CD1c-positive myeloid dendritic cell (primary cell): ENCODE results near the gene CRTAC1.

Experiments
- DNase-seq: peaks from one replicate; pipeline ENCODE4 v3.0.0-alpha.2; 2016; ENCODE audit errors: extremely low spot score

Gene CRTAC1, protein sequence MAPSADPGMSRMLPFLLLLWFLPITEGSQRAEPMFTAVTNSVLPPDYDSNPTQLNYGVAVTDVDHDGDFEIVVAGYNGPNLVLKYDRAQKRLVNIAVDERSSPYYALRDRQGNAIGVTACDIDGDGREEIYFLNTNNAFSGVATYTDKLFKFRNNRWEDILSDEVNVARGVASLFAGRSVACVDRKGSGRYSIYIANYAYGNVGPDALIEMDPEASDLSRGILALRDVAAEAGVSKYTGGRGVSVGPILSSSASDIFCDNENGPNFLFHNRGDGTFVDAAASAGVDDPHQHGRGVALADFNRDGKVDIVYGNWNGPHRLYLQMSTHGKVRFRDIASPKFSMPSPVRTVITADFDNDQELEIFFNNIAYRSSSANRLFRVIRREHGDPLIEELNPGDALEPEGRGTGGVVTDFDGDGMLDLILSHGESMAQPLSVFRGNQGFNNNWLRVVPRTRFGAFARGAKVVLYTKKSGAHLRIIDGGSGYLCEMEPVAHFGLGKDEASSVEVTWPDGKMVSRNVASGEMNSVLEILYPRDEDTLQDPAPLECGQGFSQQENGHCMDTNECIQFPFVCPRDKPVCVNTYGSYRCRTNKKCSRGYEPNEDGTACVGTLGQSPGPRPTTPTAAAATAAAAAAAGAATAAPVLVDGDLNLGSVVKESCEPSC

DNA sequence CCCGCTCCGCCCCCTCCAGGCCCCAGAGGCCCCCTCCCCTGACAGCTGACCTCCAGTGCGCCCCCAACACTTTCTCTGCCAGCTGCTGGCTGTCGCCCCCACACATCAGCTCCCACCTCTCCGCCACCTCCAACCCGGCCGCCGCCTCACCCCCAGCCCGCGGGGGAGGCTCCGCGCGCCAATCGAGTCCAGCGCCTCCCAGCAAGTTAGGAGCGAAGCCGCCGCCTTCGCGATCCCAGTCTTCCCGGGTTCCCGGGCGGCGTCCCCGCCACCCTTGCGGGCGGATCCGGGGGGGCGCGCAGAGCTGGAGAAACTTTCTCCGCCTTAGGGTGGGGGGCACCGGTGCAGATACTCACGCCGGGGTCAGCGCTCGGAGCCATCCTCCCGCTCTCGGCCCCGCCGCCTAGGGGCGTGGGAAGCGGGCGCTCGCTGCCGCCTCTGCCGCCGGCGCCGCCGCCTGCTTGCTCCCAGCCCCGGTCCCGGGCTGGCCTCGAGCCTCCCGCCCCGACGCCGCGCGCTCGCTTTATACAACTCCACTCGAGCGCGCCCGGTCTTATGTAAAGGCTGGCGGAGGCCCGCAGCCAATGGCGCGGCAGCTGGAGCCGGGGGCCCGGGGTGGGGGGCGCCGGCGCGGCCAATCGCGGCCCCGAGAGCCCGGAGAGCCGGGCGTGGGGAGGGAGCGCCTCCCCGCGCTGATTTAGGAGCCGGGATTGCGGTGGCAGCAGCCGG, at the start of gene CRTAC1:
Gene CRTAC1 (minus strand): TSS at position 529 of the 729 bp plus-strand sequence. CDS start 149 bp downstream, at position 380.
- DNase-seq, result no peak

DNA sequence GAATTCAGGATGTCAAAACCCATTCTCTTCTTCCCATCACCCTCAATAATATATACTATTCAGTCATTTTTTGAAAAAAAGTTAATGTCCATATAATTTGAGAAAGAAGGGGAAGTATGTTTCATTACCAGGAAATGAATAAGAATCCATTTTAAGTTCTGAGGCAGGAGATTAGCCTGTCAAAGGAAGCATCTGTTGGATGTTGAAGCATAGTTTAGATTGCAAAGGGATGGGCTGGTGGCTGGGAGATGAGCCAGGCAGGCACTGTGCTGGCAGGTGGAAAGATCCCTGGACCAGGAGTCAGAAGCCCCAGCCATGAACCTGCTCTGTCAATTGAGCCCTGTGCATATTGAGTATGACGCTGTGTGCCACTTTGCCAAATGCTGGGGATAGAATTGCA, 48.4 kb upstream of the CRTAC1 start:
- no peak for DNase-seq

DNA sequence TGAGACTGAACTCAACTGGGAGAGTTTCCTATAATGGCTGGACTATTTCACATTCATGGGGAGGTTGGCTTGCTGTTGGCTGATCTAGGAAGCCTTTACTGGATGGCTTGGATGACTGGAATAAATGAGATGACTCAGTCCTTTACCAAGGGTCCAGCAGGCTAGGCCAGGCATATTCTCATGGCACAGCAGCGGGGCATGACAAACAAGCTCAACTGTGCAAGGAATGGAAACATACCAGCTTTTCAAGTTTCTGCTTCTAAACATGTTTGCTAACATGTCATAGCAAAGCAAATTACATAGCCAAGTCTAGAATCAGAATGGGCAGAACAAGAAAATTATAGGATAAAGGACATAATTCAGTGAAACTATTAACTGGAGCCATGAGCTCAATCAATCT, 46.8 kb upstream of the CRTAC1 start:
- DNase-seq, result no peak

DNA sequence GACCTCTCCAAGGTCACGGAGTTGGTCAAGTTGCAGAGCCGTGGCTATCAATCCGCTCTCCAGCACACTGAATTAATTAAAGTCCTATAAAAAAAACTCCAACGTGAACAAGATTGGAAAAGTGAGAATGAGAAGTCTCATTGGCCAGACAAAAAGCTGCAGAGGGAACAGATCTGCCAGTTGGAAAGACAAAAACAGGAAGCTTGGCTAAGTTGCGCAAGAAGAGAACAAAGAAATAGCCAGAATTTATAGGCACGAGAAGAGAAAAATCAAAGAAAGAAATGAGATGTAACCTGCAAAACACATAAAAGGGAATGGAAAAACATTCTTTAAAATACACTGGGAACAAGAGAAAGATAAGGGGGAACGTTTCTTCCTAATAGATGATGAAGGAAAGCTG, 45.7 kb upstream of the CRTAC1 start:
- DNase-seq, result peak; percentile 29

DNA sequence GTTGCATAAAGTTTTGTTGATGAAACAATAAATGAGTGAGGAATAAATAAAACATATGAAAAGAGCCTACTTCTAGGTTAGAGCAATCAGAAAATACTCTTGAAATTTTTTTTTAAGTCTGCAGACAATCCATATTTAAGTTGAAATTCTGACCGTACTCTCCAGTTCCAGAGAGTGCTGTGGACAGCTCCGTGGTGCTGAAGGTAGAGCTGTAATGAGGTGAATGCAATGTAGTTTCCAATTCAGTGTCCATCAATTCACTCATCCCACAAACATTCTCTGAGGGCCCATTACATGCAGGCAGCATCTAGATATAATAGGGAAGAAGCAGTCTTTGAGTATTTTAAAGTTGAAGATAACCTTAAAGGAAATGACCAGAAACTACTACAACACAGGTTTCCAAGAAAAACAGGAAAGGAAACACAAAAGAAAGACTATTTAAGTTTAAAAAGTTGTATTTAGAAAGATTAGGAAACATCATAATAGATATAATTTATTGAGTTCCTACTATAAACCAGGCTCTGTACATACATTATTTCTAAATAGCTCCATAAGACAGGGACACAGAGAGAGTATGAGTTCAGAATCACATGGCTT, 44.0 kb upstream of the CRTAC1 start:
- DNase-seq, result no peak

DNA sequence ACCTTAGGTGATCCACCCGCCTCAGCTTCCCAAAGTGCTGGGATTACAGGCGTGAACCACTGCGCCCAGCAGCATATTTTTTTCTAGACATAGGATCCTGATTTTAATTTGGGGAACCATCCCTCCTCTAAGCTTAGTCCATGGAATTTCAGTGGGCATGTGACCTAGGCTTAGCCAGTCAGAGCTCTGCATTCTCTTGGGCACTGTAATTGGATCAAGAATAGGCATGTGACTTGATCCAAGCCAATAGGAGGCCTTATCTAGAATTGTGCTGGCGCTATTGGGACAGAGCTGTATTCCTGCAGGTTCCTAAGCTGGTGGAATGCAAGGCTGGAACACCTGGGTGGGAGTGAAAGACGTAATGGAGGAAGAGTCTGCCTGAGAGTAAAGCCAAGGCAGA, 36.7 kb upstream of the CRTAC1 start:
- no peak for DNase-seq

DNA sequence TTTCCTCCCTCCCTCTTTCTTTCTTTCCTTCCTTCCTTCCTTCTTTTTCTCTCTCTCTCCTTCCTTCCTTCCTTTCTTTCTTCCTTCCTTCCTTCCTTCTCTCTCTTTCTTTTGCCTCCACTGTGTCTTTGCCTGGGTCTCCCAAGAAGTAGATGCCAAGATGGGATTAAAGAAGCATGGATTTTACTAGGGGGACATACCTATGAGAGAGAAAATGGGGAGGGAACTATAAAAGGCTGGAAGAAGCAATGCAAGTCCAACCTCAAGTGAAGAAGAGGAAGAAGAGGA, 33.3 kb upstream of the CRTAC1 start:
- no peak for DNase-seq

DNA sequence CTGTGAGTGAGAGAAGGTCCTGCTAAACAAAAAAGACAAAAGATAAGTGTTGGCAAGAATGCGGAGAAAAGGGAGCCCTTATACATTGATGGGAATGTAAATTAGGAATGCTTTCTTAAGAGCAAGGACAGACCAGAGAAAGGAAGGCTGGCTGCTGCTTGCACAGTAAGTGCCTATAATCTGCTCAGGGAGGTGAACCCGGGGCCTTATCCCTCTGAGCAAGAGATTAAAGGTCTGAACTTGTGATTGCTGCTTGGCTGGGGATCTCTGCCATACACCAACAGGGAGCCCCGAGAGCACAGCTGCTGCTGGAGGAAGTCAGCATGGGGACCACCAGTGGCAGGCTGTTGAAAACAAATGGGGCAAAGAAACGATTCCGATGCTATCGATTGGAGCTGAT, 32.0 kb upstream of the CRTAC1 start:
- DNase-seq, result no peak

DNA sequence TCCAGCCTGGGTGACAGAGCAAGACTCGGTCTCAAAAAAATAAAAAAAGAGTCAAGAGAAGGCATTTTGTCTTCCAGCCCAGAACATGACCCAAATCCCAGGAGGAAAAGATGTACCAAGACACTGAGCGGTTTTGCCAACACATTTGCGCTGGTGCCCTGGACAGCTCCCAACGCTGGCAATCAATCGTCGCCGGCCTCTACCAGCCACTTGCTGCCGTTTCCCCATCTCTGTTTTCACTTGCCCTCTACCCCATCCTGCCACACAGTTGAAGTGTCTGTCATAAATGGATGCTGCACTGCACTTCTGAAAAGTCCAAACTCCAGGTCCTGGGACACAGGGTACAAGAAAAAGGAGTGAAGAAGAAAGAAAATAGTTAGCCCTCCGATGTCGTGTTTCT, 29.7 kb upstream of the CRTAC1 start:
- no peak for DNase-seq

DNA sequence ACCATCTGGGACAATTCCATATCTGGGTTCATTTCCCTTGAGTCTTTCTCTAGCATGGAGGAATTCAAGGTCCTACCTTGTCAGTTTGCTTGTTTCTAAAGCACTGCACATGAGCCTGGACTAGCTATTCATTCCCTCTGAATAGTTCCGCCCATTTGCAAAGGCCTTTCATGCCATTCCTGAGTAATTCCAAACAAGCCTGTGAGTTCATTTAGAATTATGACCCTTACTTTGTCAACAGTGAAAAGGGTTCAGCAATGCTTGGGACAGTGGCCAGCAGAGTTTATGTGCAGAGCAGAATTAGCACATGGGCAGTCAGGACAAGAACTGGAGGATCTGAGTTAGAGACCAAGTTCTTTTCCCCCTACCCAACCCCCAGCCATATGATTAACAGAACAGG, 27.9 kb upstream of the CRTAC1 start:
- DNase-seq, result no peak

DNA sequence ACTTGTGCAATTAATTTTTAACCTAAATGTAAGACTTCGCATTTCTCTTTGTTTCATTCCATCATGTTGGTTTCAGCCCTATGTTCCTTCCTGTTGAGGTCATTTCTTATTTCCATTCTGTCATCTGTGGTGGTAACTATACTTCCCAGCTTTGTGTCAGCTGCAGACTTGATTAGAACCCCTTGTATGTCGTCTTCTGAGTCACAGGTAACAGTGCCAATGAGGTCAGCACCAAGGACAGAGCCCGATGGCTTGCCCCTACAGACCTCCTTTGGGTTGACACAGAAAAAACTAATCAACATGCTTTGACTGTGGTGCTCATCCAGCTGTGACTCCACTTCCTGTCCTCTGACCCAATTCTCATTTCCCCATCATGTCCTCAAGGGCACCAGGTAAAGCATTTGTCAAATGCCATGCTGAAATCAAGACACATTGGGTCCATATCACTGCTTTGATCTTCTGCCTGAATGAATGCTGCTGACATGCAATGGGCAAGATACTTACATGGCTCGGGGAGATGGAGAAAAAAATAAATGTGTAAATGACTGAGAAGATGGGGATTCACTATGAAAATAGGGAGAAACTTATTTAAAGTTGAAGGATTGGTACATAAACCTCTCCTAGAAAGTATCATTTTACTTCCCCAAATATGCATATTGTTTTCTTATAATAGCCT, 25.6 kb upstream of the CRTAC1 start:
- DNase-seq, result no peak

DNA sequence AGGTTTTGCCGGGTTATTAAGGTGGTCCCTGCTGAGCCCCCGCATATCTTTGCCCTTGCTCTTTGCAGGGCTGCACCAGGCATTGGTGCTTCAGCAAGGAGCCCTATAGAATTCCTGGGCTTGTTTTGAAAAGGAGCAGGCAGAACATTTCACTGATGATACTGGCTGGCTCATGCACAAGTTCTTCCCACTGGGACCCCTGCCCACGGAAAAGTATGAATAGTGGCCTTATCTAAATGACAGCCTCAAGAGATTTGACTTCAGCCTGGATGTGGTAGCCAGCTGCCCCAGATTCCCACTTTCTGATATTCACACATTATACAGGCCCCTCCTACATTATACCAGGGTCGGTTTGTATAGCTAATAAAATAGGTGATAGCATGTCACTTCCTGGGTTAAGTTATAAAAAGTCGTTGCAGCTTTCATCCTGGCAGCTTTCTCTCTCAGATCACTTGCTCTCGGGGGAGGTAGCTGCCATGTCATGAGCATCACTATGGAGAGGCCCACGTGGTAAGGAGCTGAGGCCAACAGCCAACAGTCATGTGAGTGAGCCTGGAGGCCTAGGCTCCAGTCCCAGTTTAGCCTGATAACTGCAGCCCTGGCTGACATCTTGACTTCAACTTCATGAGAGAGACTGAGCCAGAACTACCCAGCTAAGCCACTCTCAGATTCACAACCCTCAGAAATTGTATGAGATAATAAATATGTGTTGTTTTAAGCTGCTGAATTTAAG, 16.8 kb upstream of the CRTAC1 start:
- no peak for DNase-seq

DNA sequence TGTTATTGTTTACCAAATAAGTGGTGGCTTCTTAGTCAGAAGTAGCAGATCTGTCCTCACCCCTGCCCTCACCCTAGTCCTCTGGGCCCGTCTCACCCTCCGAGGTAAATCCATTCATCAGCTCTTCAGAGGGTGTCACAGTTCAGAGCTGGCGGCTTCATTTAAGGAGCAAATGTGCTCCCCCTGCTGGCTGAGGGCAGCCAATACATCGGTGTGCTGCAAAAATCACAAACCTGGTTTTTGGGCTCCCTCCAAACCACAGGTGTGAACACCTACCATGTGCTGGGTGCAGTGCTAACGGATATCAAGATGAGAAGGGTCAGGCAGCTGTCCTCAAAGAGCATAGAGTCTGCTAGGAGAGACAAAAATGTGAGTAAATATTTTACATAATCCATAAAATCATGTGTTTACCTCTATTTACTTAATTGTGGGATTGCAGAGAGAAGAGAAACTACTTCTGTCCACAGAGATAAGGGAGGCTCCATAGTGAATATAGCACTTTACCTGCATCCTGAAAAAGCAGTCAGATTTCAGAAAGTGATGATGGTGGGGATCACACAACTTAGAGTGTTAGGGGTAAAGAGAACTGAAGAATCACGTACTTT, 15.5 kb upstream of the CRTAC1 start:
- DNase-seq, result peak; percentile 63

DNA sequence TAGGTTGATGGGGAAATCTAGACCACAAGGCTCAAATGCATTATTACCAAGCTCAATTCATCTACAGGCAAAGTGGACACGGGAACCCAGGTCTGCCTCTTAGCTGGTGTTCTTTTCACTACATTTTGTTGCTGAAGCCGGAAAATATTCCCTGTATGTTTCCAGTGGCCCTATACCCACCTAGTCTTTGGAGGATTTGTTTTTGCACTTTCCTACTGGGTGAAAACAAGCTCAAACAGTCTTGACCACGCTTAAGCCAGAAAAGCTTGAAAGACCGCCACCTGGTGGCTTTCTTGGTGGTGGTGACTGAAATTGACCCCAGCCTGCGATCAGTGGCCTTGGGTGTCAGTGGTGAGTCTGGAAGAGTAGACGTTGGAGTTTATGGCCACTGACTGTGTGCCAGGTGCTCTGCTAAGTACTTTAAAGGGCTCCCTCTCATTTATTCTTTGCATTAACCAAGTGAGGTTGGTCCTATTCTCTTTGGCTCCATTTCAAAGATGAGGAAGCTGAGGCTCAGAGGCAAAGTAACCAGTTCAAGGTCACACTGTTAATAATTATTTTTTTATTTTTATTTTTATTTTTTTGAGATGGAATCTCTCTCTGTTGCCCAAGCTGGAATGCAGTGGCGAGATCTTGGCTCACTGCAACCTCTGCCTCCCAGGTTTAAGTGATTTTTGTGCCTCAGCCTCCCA, 11.1 kb upstream of the CRTAC1 start:
- peak; percentile 47 for DNase-seq

DNA sequence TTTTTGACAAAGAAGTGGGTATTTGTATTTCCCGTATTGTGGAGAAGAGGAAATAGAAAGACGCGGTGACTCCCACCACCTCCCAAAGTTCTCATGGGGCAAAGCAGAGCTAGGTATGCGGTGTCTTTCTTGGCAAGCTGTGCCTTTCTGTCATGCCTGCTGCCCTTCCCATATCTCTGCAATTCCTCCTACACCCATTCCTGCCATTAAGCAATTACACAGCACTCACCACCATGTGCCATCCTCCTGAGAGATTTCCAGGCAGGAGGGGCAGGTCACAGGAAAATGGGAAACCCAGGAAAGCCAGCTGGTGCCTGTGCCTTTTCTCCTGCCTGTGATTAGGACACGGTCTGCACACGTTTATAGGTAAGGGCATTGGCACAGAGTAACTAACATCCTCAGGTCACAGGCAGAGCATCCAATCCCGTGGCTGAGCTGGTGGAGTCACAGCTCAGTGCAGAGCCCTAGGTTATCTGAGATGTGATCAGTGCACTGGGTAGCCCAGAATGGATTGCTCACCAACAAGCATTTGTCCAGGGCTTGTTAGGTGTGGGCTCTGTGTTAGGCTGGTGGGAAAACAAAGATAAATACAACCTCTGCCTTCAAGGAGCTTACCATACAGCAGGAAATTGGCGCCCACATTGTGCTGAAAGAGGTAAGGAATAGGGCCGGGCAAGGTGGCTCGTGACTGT, 9.4 kb upstream of the CRTAC1 start:
- no peak for DNase-seq

DNA sequence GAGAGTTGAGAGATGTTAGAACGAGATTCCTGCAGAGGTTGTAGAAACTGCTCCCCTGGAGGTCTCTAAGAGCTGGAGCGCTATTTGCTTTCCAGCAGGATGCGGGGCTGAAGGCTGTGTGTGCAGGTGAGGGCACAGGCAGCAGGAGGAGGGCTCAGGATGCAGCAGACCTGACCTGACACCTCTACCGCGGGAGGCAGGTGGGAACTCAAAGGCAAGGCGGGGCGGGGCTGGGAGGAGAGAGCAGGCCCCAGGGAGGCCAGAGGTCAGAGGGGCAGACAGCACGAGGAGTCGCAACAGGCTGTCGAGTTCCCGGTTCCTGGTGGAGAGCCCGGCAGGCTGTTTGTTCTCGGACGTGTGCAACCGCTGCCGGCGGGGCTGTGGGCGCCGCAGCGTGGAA, 7.9 kb upstream of the CRTAC1 start:
- DNase-seq, result no peak

DNA sequence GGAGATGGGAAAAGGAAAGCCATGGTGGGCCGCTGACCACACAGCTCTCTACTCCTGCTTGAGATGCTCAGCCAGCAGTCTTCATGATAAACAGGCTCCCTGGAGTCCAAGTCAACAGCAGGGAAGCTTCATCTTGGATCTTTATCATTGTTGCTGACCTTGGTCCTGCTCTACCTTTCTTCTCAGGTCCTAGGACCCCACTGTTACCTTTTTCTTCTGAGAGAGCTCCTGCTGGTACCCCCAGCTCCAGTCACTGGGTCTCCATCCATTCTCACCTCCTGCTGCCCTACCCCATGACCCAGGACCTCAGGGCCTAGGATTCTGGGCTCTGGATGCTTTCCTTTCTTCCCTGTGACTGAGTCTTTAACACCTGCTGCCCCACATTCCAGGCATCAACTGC, 5.2 kb upstream of the CRTAC1 start:
- DNase-seq, result no peak

DNA sequence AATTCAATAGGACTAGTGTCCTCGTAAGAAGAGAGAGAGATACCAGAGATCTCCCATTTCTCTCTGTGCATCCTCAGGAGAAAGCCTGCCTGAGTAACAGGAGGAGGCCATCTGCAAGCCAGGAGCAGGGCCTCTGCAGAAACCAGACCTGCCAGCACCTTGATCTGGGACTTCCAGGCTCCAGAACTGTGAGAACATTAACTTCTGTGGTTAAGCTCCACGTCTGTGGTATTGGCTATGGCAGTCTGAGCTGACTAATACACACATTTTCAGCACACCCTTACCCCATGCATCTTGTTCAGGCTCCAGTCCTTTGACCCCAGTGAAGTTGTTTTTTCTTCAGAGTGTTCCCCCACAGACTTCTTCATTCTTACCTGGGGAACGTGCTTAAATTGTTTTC, 3.1 kb upstream of the CRTAC1 start:
- DNase-seq, result no peak

DNA sequence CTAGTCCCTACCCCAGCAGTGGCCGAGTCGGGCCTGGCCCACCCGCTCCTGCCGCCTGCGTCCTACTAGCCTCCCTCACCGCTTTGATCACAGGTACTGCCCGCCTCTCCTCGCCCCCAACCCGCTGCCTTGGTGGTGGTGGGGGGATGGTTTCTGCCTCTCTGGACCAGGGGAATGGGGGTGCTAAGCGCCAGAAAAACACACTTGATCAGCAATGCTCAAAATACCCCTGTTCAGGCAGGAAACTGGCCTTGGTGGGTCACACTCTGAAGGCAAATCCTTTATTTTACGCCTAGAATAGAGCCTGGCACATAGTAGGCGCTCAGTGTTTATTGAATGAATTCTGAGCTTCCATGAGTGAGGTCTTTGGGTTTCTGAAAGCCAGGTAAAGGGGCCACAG, 1.0 kb upstream of the CRTAC1 start:
- DNase-seq, result no peak

DNA sequence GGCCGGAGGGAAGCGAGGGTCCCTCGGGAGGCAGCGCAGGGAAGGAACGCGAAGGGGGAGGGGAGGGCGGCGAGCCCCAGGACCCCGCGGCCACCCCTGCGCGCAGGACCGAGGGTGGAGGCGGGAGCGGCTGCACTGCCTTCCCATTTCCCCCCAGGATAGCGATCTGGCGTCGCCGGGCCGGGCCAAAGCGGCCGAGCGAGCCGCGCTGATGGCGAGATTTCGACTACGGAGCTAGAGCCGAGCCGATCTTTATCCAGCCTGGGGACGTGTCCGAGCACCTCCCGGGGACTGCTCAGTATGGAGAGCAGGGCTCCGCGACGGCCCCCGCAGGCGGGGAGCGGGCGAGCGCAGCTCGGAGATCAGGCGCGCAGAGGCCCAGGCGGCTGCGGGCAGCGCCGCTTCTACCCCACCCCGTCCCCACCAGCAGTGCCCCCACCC, 590 bp upstream of the CRTAC1 start:
- no peak for DNase-seq
